ENCODE results near the gene LARP1B. TPM values are rescaled to one million over a fixed set of nuclear protein-coding genes. Genes with fewer than 3 reads are reported as not detected.

Gene LARP1B
- total and polyA plus RNA-seq, 9 of the 15 experiments (the other 6 are each of a cell fraction or from before 2014, with no cell fraction given) = 19.2 to 59.7 (median 37.9) TPM

- TF ChIP-seq ETS1 (conservative IDR thresholded peaks at IDR 0.05; ENCODE audit: control insufficient read depth, low read depth, low read length) = no peak
- no peak for TF ChIP-seq GMEB1 (CRISPR knock-in tag; IDR thresholded peaks at IDR 0.05)
- no peak for TF ChIP-seq ZNF263 (CRISPR knock-in tag; IDR thresholded peaks at IDR 0.05; ENCODE audit: borderline replicate concordance)
- TF ChIP-seq ZBTB40 (IDR thresholded peaks at IDR 0.05) = no peak
- TF ChIP-seq ZBTB40 (CRISPR knock-in tag; IDR thresholded peaks at IDR 0.05) = no peak
Measured at GRCh38 chr4:128241981-128242380, 180.9 kb downstream of the LARP1B start (continued).
